ENCODE data around the gene CRACR2B.

Gene CRACR2B

GRCh38 chr11:875769-876301 is 48.1 kb downstream of the CRACR2B start:
- Histone ChIP-seq H3K27ac (no peak overlapping the region), H3K9me3 (no peaks in the 10 kb centered on the region), H3K4me1 (ENCODE audit: control insufficient read depth in 1 of 2, insufficient read depth in 1 of 2, low read depth in 1 of 2, low read length in 1 of 2) (no peaks in the 10 kb centered on the region), H3K27me3 (no peaks in the 10 kb centered on the region), H3K4me3 (ENCODE audit: low read depth in 1 of 2, low read length in 1 of 2) (no peak overlapping the region), H3K36me3 (peaks cover 10% of the 10 kb centered on the region)
- TF ChIP-seq CTCF (IDR thresholded peaks at IDR 0.05): no peak

- Histone ChIP-seq H3K27me3 (no peaks in the 10 kb centered on the region), H3K27ac (no peak overlapping the region), H3K9me3 (no peaks in the 10 kb centered on the region), H3K36me3 (peaks cover 10% of the 10 kb centered on the region), H3K4me3 (ENCODE audit: low read depth in 1 of 2, low read length in 1 of 2) (no peak overlapping the region), H3K4me1 (ENCODE audit: control insufficient read depth in 1 of 2, insufficient read depth in 1 of 2, low read depth in 1 of 2, low read length in 1 of 2) (no peaks in the 10 kb centered on the region)
- no peak for TF ChIP-seq CTCF (IDR thresholded peaks at IDR 0.05)
Measured at GRCh38 chr11:876545-876944, 48.8 kb downstream of the CRACR2B start.

GRCh38 chr11:877565-877964 is 49.8 kb downstream of the CRACR2B start:
- H3K9me3 ChIP-seq: no peaks in the 10 kb centered on the region
- TF ChIP-seq CTCF (IDR thresholded peaks at IDR 0.05): no peak
- peaks cover 10% of the 10 kb centered on the region for H3K36me3 ChIP-seq
- no peaks in the 10 kb centered on the region for H3K27me3 ChIP-seq
- no peak overlapping the region for H3K27ac ChIP-seq
- no peaks in the 10 kb centered on the region for H3K4me1 ChIP-seq (ENCODE audit: control insufficient read depth in 1 of 2, insufficient read depth in 1 of 2, low read depth in 1 of 2, low read length in 1 of 2)
- H3K4me3 ChIP-seq (ENCODE audit: low read depth in 1 of 2, low read length in 1 of 2): no peak overlapping the region

- Histone ChIP-seq H3K27me3 (no peaks in the 10 kb centered on the region), H3K27ac (no peak overlapping the region), H3K9me3 (no peaks in the 10 kb centered on the region), H3K36me3 (peaks cover 16% of the 10 kb centered on the region), H3K4me3 (ENCODE audit: low read depth in 1 of 2, low read length in 1 of 2) (no peak overlapping the region), H3K4me1 (ENCODE audit: control insufficient read depth in 1 of 2, insufficient read depth in 1 of 2, low read depth in 1 of 2, low read length in 1 of 2) (no peaks in the 10 kb centered on the region)
- no peak for TF ChIP-seq CTCF (IDR thresholded peaks at IDR 0.05)
Measured at GRCh38 chr11:880447-880846, 52.7 kb downstream of the CRACR2B start.

Data from neutrophil (primary cell).